Stimulated activated CD4-positive, alpha-beta T cell treated with anti-CD3 and anti-CD28 coated beads, TNF-alpha, amount 100 ng/mL, for 48 hours (primary cell): ENCODE data around the gene RFC2.
"Not testable (repeated sequence)": the region's sequence is repeated elsewhere in the genome, so short reads cannot be mapped to it uniquely, and the experiment has no call there.

Experiments used
- DNase-seq, 3 donors: peaks; one replicate each; pipeline ENCODE4 v3.0.0-alpha.2; 2020; ENCODE audit warnings: low read depth in 3 of 3

RFC2 gene

DNA sequence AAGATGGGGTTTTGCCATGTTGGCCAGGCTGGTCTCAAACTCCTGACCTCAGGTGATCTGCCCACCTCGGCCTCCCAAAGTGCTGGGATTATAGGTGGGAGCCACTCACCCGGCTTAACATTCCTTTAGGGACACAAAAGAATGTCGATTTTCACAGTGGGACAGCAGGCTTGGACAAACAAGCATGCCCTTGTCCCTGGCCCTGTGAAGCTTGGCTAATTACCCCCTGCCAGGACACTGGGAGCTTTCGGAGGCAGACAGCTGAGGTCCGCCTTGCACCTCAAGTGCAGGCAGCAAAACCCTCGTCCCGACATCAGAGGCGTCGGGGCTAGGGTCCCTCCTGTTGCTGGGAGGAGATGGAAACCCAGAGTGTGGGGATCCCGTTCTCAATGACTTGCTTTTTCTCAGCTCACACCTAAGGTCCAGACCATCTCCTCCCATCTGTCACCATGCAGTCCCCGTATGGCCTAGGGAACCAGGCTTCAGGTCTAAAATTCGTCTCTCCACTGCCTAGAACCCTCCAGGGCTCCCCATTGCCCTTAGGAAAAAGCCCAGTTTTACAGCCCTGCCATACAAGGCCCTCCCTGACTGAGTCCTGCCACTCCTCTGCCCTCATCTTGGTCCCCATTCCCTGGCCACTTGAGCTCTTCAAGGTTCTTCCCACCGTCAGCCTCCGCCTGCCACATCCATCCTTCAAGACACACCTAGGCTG is 28.7 kb upstream of the RFC2 start:
- no peak for DNase-seq

DNA sequence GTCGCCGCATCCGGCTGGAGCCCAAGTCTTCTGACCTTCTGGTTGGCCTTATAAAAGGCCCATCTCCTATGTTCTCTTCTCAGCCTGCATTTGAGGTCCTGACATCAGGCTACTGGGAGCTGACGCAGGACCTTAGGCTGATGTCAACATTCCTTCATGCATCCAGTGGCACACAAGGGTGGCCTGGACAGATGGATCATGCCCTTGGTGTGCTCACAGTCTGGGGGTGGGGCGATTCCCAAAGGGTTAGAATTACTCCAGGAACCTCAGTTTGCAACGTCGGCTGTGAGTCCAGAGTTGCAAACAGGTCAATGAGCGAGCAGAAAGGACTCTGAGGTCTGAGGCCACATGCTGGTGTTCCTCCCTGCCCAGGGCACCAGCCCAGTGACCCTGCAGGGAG is 26.8 kb upstream of the RFC2 start:
- no peak for DNase-seq

DNA sequence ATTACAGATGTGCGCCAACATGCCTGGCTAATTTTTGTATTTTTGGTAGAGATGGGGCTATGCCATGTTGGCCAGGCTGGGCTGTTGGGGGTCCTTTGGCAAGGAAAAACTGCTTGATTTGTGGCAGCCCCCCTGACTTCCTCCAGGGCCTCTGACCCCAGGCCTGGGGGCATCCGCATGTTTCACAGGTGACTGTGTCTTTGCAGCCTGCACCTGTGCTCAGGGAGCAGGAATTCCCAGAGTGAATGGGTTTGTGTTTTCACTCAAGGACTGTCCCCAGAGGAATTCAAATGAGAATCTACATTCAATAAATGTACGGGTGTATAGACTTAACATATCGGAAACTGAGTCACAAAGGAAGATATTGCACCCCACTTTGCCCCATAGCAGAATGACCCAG is 23.4 kb upstream of the RFC2 start:
- no peak for DNase-seq

DNA sequence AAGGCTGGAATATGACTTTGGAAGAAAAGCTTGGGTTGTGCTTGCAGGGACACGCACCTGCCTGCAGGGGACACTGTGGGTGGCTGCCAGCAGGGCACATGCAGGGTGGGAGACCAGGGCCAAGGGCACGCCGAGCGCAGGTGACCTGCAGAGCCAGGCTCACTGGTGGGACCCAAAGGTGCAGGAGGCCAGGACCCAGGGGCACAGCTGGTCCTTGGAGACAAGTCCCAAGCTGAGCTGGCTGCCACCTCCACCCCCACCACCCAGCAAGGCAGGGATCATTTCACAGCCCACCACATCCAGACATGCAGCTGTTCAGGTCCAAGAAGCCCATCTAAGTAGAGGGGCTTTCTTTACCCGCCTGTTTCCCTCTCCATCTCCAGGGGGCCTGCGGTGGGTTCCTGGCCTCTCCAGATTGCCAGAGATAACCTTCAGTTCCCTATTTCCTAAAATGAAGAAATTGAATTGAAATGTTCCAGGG is 21.2 kb upstream of the RFC2 start:
- no peak for DNase-seq

DNA sequence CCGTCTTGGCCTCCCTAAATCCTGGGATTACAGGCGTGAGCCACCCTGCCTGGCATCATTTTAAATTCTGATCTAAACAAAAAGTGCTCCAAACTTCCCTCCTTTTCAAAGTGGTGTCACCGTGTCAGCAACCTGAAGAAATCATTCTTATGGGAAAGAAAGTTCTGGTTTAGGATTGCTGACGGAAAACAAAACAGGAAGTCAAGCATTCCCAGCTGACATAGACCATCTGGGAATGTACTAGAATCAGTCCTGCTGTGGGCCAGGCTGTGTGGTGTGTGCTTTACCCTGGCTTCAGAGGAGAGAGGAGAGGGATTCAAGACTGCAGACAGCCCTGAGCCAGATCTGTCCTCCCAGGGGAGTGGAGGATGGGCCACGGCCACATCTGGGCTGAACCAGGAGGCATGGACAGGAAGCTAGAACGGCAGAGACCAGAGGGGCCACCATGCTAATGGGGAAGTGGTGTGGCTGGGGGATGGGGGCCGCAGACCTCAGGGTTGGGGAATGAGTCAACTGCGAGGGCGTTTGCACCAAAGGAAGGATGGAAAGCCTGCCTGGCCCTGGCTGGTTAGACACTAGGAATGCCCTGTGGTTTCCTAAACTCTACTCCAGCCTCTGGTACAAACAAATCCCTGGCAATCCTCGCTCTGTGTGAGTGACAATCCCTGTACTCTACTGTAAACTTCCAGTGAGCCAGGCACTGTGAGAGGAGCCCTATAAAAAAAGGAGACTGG is 18.3 kb upstream of the RFC2 start:
- DNase-seq: no peak

DNA sequence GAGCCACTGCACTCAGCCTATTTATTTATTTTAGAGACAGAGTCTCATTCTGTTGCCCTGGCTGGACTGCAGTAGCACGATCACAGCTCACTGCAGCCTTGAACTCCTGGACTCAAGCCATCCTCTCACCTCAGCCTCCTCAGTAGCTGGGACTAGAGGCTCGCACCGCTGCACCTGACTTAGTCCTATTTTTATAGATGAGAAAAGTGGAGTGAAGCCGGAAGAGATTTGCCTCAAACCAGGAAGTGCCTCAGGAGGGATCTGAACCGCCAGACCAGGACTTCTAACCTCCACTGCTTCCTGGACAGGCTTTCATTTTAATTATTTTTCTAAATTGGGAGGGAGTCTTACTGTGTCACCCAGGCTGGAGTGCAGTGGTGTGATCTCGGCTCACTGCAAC is 17.5 kb upstream of the RFC2 start:
- no peak for DNase-seq

DNA sequence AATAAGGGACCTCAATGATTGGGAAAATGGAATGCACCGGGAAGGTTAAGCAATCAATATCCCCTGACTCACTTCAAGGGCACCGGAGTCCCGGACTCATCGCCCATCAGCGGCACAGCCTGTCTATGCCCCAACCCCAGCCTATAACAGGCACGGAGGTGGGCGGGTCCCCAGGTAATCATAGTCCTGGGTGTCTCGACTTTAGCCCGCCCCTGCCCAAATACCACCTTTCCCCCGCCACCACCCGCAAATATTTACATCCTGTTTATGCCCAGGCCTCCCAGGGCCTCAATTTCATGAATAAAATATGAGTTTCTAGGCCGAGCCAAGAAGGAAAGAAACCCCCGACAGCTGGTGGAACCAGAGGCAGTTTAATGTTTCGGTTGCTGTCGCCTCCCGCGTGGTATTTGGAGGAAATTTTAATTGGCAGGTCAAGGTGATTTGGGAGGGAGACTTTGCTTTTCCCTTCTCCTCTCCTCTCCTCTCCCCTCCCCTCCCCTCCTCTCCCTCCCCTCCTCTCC is 15.6 kb upstream of the RFC2 start:
- peak in 2 of 3 donors; percentile 21 to 40 for DNase-seq

DNA sequence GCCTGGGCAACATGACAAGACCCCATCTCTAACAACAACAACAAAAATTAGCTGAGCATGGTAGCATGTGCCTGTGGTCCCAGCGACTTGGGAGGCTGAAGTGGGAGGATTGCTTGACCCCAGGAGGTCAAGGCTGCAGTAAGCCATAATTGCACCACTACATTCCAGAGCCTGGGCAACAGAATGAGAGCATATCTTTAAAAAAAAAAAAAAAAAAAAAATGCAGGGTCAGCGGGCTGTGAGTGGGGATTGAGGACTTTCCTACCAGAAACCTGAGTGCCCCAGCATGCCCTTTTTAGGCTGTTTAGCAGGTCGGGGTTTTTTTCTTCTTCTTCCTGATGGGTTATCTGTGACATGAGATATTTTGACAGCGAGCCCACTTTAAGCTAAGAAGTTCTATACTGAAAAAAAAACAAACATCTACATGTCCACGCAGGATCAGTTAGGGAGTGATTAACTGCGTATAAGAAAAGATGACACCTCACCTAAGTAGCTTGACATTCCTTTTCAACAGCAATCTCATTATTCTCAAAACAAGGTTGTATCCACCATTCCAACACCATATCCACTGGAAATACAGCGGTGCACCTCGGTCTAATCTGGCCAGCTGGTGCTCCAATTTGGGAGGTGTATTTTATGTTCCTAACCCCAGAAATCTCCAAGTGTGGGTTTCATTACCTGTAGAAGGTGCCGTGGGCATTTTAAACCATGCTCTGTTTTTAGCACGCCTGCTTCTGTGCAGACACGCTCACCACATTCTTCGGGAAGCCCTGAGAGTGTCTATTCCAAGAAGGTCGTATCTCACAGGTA is 13.8 kb upstream of the RFC2 start:
- DNase-seq: no peak

DNA sequence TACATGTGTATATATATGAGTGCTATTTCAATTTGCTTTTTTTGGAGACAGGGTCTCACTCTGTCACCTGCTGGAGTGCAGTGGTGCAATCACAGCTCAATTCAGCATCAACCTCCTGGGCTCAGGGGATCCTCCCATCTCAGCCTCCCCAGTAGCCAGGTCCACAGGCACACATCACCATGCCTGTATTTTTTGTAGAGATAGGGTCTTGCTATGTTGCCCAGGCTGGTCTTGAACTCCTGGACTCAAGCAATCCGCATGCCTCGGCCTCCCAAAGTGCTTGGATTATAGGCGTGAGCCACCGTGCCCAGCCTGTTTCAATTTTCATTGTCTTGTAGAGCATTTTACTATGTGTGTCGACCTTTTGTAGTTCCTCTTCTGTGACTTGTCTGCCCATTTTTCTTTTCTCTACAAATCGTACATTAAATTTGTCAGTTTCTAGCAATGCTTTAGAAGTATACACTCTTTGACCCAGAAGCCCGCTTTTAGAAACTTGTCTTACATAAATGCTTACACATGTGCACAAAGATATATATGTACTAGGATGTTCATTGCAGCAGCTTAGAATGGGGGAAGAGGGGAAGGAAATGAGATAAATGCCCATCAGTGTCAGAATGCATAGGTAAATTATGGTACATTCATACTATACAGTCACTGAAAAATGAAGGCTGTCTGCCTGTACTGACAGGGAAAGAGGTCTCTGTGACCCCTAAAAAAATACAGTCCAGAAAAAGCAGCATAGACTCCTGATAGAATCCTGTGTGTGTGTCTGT is 12.2 kb upstream of the RFC2 start:
- DNase-seq: no peak

DNA sequence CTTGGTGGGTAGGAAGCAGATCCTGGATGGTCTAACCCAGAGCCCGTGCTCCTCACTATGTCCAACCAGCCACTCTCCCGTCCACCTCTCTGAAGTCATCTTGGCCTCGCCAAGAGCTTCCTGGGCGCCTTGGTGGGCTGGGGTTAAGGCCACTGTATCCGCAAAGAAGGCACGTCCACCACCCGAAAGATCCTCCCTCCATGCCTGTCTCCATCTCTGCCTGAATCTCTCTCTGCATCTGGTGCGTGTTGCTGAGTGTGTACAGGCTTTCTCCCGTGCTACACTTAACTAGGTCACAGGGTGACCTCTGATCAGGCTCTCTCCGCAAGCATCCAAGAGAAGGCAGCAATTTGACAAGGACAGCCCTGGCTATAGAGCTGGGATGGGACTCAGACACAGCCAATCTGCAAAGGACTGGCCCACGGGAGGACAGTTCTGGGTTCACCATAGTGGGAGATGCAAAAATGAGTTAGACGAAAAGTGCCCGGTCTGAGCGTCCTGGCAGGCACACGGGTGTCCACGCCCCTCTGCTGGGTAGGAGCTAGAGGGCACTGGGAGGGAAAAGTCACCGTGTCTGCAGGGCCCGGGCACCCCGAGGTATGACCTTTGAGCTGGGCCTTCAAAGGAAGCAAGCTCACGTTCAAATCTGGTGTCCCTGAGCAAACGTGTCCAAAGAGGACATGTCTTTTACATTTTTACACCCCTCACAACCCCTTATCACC is 9.4 kb upstream of the RFC2 start:
- DNase-seq: no peak

DNA sequence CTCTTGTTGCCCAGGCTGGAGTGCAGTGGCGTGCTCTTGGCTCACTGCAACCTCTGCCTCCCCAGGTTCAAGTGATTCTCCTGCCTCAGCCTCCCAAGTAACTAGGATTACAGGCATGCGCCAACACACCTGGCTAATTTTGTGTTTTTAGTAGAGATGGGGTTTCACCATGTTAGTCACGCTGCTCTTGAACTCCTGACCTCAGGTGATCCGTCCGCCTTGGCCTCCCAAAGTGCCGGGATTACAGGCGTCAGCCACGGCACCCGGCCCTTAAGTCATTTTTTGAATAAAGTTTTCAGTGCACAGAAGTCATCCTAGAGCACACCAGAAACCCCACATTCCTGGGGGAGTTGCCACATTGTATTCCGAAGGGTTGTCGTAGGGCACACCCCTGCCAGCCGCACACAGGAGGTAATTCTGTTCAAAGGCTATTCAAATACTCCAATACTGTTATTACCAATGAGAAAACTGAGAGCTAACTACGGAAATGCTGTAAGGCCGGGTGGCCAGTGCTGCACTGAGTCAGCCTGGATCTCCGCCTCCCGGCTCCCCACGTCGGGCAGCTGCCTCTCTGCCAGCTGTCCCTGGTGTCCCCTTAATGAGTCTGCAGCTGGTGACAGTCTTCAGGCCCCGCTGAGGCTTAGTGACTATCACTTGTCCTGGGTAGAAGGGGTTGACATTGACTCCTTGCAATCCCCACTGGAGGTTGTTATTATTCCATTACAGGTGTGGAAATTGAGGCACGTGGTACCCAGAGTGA is 8.6 kb upstream of the RFC2 start:
- no peak for DNase-seq

DNA sequence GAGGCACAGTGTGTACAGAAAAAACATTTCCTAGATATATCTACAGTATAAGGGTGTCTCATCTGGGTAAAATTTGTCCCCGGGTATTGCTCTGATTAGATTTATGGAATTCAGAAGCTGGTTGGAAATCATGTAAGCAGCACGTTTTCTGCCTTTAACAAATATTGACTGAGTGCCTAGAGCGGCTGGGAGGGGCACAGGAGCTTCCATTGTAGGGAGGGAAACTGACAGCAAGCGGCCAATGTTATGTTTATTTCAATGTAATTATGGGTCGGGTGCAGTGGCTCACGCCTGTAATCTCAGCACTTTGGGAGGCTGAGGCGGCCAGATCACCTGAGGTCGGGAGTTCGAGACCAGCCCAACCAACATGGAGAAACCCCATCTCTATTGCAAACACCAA is 4.4 kb upstream of the RFC2 start:
- DNase-seq: no peak

DNA sequence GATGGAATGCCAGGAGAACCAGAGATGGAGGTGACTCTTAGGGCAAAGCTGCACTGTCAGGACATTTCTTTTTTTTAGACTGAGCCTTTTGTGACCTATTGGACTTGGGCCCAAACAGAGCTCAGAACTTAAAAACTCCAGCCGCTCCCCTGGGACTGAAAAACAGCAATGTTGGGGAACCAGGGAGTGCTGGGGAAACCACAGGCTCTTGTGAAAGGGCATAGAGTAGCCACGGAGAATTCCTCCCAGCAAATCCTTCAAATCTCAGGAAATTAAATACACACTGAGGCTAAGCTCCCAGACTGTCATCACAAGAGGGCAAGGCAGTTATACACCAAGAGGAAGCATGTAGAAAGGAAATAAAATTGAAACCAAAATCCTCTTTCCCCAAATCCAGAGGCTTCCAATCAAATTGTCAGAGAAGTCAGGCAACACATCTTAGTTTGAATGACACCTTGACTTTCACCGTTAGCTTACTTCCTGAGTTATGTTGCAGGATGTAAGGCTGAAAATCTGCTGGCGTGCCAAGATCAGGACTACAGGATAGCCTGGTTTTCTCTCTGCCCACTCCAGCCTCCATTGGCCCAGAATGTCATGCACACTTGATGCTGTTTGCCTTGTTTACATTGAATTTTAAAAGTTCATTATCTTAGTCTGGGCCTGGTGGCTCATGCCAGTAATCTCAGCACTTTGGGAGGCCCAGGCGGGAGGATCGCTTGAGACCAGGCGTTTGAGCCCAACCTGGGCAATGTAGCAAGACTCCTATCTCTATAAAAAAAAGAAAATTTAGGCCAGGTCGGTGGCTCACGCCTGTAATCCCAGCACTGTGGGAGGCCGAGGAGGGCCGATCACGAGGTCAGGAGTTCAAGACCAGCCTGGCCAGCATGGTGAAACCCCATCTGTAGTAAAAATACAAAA is 2.6 kb upstream of the RFC2 start:
- DNase-seq: no peak

DNA sequence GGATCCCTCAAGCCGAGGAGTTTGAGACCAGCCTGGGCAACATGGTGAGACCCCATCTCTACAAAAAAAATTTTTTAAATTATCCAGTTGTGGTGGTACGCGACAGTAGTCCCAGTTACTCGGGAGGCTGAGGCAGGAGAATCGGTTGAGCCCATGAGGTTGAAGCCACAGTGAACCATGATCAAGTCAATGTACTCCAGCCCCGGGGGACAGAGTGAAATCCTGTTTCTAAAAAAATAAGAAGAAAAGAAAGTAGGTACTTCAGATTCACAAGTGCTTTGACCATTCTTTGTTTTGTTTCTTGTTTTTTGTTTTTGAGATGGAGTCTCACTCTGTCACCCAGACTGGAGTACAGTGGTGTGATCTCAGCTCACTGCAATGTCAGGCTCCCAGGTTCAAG is 1.3 kb upstream of the RFC2 start:
- not testable (repeated sequence) for DNase-seq

DNA sequence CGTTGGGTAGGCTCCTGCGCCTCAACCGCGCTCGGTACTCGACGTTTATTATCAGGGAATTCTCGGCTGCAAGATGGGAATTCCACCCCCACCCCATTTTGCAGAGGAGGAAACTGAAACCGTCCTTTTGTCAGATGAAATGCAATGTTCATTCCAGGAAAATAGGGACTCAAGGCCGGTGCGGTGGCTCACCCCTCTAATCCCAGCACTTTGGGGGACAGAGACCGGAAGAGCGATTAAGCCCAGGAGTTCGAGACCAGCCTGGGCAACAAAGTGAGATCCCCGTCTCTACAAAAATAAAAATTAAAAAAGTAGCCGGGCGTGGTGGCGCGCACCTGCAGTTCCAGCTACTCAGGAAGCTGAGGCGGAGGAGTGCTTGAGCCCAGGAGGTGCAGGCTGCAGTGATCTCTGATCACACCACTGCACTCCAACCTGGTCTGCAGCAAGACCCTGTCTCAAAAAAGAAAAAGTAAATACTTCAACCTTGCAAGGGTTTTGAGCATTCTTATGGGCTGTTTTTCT is 720 bp upstream of the RFC2 start:
- DNase-seq: no peak

DNA sequence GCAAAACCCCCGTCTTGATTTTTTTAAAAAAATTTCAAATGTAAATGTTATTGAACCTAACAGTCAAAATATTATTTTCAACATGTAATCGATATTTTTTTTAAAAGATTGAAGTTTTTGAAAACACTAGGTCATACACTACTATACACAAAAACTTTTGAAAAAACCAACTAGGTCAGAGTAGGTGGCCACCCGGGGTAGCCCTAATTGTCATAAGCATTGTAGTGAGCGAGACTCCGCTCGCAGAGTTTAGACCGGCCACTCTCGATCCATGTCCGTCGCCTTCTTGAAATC is 417 bp downstream of the RFC2 start:
- no peak for DNase-seq

DNA sequence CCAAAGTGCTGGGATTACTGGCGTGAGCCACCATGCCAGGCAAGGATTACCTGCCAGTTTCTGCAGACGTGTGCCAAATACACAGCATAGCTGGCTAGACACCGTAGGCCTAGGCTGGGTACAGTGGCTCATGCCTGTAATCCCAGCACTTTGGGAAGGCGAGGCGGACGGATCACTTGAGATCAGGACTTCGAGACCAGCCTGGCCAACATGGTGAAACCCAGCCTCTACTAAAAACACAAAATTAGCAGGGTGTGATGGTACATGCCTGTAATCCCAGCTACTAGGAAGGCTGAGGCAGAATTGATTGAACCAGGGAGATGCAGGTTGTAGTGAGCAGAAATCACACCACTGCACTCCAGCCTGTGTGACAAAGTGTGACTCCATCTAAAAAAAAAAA is 868 bp downstream of the RFC2 start:
- DNase-seq: no peak

DNA sequence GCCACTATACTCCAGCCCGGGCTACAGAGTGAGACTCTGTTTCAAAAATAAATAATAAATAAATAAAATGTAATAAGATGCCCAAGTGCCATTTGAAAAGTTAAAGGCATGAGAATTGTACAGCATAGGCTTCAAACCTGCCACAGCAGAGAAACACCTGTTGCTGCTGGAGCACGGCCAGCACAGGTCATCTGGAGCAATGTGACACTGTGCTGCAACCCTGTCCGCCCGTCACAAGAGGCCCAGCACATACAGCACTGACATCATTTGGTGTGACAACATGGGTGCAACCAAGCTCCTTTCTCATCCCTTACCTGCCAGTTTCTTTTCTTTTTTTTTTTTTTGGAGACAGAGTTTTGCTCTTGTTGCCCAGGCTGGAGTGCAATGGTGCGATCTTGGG is 1.3 kb downstream of the RFC2 start:
- DNase-seq: no peak

DNA sequence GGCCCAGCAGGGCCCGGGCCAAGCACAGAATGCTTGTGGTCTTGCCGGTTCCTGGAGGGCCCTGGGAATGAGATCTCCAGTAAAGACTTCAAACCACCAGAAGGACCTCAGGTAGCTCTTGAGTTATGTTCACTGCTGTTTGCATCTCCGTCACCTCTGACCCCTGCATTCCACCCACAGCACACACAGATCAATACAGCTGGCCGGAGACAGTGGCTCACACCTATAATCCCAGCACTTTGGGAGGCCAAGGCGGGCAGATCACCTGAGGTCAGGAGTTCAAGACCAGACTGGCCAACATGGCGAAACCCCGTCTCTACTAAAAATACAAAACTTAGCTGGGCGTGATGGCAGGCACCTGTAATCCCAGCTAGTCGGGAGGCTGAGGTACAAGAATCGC is 5.1 kb downstream of the RFC2 start:
- DNase-seq: not testable (repeated sequence)
